HG03025 (cell line): Measurements from ENCODE around the gene CLTB.

Experiments used
- ATAC-seq: cut with Tn5 transposase; IDR thresholded peaks from one replicate; pipeline ENCODE4 v1.9.1; 2021; ENCODE audit warnings: mild to moderate bottlenecking, moderate library complexity; ENCODE audit not compliant: unreplicated experiment, low FRiP score

Gene CLTB

DNA sequence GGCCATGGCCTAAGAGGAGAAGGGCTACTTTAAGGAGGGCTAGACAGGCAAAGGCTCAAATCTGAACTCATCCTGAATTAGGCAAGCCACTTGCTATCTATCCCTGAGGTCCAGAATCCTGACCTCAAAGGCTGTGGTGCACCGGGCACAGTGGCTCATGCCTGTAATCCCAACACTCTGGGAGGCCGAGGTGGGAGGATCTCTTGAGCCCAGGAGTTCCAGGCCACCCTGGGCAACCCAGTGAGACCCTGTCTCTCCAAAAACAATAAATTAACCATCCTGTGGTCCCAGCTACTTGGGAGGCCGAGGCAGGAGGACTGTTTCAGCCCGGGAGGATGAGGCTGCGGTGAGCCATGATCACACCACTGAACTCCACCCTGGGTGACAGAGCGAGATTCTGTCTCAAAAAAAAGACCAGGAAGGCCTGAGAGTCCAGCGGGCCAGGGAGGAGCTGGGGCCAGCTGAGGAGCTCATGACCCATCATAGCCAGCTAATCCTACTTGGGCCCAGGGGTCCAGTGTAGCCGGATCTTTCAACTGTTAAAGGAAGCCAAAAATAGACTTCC, 31.9 kb downstream of the CLTB start:
- no peak for ATAC-seq

DNA sequence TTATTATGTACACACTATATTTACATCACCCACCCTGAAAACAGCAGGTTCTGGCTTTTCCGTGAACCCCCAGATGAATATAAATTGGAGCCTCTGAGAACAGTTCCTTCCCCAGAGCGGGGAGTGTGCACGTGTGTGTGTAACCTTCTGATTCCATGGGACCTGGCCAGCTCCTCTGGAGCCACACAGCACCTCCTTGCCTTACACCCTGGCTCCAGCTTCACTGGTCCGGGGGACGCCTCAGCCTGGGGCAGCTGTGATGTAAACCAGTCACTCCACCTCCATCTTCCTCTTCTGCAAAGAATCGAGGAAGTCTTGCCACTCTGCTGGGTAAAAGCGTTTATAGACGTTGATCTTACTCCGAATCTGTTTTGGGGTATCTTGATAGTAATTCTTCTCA, 32.4 kb downstream of the CLTB start:
- ATAC-seq, result no peak

DNA sequence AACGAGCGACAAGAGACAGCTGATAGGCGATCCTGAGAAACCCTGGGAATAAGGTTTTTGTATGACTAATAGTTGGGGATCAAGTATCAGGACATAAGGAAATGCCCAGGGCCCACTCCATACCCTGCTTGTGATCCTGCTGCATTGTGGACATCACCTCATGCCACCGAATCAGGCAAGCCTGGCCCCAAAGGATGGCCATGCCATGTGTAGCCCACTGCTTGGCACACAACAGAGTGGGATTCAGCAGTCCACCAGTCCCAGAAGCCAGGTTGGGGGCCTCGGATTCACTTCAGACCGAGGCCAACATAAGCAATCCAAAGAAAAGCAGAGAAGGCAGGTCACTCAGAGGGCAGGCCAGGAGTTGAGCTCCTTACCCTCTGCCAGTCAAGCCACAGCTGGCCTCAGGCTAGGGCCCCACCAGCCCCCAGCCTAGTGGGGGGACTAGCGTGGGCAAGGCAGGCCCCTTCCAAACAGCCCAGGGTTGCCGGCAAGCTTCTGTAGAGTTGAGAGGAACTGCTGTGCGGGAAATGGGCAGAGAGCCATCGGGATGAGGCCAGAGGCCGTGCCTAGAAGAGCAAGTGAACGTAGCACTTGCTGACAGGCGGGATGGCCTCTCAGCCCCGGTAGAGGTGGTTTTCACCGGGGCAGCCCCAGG, 33.0 kb downstream of the CLTB start:
- no peak for ATAC-seq

DNA sequence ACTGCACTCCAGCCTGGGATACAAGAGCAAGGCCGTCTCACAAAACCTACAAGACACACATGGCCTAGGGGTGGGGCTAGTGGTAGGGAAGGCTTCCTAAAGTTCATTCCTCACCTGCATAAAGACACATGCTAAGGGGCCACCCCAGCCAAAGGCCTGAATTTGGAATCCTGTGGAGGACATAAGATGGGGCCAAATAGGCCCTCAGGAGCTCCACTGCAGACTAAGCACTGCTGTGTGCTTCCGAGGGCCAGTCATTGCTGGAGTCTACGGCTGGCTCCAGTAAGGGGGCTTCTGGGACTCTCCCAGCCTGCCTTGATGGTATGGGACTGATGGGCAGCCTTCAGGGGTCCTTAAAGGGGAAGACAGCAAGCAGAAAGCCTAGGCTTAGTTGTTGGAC, 33.6 kb downstream of the CLTB start:
- no peak for ATAC-seq

DNA sequence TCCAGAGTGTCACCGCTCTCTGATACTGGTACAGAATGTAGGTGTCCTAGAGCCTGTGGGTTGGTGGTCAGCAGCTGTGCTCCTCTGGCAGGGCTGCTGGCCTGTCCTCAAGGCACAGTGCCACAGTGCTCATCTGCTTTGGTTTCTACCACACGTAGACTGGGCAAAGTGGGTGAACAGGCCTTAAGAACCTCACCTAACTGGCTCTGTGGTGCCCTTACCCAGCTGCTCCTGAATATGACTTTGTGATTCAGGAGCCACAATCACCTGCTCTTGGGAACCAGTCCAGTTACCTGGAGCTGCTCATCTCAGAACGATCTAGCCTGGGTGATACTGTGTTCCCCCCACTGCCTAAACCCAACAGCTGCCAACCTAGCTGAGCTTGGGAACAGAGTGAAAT, 34.4 kb downstream of the CLTB start:
- ATAC-seq, result no peak

DNA sequence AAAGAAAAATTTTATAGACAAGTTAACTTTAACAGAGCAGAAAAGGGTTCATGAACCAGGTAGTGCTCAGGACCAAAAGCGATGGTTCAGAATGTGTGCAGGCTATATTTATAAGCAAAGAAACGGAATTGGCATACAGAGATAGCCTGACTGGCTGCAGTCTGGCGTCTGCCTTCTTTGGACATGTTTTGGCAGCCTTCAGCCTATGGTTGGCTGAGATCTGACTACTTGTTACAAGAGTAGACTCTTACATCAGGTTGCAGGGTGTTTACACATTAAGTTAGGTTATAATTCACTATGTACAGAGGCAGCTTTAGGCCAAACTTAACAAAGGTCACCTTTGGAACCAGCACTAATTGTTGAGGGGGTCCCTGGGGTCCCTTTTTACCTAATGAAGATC, 34.9 kb downstream of the CLTB start:
- ATAC-seq, result no peak

DNA sequence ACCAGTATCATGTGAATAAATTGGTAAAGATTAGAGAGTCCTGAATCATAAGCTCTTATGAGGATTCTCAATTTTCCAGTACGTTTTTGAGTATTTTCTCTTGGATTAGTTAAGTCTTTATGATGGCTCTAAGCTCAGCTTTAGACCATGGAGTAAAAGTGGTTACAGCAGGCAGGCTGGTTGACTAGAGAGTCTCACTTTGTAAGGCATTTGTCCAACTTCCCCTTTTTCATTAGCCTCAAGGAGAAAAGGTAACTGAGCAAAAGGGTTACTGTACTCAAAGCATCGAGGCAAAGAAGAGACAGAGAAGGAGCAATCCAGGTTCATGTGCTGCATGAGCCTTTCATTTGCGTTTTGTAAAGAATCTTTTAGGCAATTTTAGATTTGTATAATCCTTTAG, 36.5 kb downstream of the CLTB start:
- peak; percentile 52 for ATAC-seq

DNA sequence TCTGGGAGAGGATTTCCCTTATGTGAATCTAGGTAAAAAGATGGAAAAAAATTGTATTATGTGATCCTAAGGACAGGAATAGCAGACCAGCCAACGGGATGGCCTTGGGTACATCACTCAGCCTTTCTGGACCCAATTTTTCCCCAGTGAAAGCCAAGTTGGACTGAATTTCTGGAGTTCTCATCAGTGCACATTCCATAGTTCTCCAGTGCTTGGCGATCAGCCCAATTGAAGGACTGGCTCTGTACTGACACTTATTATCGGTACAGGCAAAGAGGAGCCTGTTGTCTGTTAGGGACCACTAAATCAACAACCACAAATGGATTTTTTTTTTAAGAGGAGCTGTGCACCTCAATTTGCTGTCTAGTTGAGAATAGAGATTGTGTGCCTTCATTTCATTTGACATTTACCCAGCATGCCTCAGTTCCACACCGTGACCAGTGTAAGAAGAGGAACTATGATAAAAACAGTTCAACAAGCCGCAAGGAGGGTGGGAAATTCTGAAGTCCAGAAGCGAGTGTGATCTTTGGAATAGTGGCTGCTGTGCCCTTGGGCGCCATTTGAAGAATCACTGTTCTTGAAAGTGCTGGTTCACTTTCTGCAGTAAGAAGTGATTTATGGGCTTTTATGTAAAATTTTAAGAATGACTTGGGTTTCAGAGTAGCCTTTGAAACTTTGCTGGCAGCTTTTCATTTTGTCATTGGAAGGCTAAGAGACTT, 43.1 kb downstream of the CLTB start:
- ATAC-seq, result no peak

DNA sequence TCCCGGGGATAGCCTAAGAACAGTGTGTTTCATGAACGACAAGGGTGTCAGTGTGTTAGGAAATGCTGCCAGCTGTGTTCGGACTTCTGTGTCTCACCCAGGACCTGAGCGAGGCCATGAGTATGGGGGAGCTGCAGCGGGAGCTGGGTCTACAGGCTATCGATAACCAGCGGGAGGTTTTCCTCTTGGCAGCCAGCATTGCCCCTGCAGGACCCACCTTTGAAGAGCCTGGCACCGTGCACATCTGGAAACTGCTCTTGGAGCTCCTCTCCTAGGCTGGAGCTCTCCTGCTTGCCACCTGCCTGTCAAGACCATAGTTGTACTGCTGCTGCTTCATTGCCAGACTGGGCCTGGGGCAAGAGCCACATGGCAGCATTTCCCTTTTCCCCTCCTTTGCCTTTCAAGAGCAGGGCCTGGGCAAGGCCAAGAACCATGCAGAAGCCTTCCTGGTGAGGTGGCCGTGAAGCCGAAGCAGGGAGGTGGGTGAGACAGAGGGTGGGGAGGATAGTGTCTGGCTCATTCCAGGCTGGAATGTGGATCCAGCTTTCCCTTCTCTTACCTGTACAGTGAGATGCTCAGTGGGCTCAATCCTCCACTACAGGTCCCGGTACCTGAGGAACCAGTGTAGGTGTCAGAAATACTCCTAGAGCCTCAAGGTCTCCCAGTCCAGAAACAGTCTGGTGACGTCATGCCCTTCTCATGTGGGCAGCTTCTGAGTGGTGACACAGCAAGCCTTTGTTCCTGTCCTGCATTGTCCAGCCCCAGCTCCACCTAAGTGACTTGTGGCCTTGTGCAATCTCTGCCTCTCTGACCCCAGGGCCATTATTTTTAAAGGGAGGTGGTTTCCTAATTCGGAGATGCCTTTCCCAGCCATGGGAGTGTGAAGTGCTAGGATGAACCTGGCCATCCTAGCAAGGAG, 44.5 kb downstream of the CLTB start:
- no peak for ATAC-seq

DNA sequence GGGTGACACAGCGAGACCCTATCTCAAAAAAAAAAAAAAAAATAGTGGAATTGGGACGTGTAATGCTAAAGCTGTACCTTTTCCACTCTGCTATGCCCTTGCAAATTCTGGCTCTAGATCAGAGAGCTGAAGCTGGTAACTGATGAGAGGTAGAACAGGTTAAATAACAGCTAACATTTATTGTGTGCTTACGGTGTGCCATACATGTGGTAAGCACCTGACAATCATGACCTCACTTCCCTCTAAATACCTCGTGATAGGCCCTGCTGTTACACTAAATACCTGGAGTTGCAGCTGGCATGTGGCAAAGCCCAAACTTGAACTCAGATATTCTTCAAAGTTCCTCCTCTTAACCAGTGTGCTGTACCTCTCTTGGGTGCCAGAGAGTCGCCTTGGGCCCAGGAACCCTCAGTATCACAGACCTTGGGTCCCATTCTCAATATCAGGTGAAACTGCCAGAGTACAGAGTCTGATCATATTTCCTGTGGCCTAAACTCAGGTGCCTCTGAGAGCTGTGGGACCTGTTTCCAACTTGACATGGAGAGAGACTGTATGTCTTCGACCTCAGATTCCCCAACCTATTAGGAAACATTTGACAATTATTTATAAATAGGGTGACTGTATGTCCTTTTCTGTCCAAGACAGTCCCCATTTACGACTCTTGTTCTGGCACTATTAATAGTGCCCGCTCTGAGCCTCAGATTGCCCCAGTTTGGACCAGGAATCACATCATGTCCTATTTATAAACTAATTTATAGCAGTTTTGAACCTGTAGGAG, 46.2 kb downstream of the CLTB start:
- ATAC-seq, result no peak

DNA sequence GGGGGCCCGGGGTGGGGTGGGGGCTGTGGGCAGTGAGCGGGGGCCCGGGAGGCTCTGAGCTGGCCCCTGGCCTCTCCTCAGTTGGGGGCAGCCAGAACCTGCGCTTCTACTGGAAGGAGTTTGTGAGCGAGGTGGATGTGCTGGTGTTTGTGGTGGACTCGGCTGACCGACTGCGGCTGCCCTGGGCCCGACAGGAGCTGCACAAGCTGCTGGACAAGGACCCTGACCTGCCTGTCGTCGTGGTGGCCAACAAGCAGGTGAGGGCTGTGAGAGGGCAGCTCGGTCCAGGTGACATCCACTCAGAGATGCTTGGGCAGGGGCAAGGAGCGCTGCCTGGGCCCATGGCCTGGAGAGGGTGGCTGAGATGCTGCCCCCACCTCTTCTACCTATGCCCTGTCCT, 47.6 kb downstream of the CLTB start:
- ATAC-seq, result no peak

DNA sequence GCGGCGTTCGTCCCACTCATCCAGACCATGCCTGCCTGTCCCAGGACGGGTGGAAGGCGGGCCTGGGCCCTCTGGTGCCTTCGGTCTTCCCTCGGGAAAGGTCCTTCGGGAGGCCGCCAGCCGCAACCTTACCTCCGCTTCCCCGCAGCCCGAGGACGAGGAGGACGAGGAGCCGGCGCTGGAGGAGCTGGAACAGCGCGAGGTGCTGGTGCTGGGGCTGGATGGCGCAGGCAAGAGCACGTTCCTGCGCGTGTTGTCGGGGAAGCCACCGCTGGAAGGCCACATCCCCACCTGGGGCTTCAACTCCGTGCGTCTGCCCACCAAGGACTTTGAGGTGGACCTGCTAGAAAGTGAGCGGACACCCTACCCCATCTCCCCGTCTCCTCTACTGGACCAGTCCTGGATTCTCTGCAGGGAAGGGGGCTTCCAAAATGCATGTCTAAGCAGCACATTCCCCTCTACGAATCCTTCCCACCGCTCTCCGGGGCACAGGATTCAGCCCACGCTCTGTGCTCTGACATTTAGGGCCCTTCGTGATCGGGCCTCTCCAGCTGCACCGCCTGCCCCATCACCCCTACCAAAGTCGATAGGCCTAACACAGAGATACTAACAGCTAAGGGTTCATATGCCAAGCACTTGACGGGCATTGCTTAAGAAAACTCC, 50.0 kb downstream of the CLTB start:
- ATAC-seq, result no peak

DNA sequence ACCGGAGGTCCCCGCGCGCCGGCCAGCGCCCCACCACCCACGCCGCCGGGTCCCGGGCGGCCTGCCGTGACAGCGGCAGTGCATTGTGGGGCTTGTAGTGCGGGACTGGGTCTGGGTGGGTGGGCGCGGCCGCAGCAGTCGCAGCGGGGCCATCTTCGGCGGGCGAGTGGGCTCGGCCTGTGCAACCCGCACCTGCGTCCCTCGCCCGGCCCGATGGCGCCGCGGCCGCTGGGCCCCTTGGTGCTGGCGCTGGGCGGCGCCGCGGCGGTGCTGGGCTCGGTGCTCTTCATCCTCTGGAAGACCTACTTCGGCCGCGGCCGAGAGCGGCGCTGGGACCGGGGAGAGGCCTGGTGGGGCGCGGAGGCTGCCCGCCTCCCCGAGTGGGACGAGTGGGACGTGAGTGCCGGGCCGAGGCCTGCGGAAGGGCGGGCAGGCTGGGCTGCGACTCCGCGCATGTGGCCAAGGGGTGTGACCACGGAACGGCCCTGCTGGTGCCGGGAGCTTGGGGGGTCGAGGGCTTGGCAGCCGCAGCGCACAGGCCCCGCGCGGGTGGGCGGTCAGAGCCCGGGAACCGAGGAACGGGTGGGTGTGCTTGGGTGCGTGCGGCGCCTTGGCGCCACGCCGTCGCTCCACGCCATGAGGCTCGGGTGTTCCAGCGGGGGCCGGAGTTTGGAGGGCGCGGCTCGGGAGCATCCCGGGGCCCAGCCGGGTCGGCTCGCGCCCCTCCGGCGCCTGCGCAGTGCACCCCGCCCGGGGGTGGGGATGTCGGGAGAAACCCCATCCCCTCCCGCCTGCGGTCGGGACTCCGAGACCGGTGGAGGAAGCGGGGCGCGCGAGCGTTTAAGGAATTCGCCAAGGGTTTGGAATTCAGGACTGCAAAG, 50.7 kb downstream of the CLTB start, which contains the start of gene ARL10:
ARL10 (plus strand) TSS at position 137 of the 881 bp plus-strand sequence; CDS start at position 214, 77 bp downstream.
- peak; percentile 38 for ATAC-seq

DNA sequence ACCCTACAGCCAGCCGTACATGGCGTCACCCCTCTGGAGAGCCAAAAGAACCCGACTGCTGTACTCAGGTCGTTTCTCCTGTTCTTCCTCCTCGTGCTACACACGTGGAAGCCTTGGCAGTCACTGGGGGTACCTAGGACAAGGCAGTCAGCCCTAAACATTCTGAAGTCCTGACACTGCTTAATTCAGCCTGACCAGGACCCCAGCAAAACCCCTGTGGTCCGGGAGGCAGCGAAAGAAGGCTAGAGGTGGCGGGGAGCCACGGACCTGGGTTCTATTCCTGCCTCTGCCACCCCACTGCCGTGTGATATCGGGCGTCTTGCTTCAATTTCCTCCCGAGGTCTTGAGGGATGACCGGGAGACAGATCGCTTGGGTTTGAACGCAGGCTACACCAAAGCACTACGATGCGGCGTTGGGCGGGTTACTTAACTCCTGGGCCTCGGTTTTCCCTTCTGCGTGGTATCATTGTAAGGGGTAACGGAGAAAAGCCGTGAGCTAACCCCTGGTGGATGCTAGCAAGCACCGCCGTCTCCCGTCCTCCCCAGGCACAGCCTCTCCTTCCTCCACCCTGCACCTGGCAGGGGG, 51.5 kb downstream of the CLTB start:
- no peak for ATAC-seq

DNA sequence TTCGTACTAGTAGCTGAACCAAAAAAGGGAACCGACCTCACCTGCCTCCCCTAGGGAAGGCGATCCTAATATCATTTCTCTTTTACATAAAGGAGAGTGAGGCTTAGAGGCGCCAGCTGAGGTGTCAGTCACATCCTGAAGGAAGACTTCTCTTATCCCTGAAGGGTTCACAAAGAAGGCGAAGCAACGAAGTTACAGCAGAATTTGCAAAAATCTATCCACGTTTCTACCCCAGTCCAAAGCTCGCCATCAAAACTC, 54.2 kb downstream of the CLTB start:
- peak; percentile 5 for ATAC-seq

DNA sequence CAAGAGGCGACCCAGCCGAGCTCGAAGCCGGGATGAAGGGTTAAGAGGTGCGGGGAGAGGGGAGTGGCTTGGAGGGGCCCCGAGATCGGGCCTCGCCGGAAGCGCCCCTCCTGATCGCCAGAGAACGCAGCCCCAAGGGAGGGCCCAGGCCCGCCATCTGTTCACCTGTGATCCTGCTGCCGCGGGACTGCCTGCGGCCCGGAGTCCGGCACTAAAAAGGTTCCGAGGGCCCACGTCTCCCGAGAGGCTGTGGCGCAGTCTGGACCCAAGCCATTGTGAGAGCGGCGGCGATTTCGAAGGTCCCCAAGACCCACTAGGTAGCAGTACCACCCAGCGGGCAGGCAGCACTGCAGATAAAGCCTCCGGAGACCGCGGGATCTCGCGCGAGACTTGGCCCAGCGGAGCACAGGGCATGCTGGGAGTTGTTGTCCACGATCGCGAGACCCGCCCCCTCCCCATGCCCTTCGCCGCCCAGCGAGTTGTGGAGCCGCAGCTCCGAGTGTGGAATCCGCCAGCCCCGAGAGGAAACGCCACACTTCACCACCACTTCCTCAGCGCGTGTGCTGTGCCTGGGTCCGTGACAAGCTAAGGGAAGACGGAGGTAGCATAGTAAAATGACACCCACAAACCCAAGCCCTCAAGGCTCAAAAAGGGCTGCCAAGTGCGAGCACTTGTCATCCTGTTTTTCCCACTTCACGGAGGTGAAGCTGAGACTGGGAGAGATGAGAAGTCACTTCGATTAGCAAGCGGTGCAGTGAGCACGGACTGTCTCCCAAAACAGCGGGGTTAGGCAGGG, 54.7 kb downstream of the CLTB start, which contains the start of gene KIAA1191:
KIAA1191 (minus strand) TSS at position 328 of the 796 bp plus-strand sequence. CDS start 2,256 bp downstream, outside the sequence.
- peak; percentile 80 for ATAC-seq

DNA sequence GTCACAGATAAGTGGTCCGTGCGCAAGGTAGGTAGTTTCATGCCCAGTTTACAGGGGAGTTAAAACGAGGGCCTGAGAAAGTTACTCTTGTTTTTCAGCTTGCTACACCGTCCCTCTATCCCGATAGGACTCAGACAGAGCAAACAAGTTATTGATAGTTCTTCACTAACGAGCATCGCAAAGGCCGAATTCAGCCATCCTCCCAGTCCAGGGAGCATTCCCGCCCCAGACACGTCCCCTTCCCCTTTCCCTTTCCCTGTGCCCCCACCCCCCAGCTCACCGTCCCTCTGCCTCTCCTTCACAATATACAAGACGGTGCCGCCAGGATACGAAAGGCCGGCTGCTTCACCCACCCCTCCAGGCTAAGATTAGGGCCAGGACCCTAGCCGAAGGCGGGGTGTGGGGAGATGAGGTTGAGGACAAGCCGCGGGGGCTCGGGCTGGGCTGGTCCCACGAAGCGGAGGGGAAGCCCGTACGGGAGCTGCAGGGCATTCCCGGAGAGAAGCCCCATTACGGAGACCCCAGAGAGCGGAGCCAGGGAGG, 55.4 kb downstream of the CLTB start:
- no peak for ATAC-seq
